ENCODE measurements around the gene FGF8.

FGF8 gene

GRCh38 chr10:101725296-101726114 lies 50.4 kb downstream of the FGF8 start:
- DNase-seq (ENCODE audit: low spot score), result no peak

- no peak for DNase-seq (ENCODE audit: low spot score)
Measured at GRCh38 chr10:101724446-101724845, 51.5 kb downstream of the FGF8 start.

GRCh38 chr10:101723176-101723575 lies 52.7 kb downstream of the FGF8 start:
- no peak for DNase-seq (ENCODE audit: low spot score)

GRCh38 chr10:101721806-101722205 lies 54.1 kb downstream of the FGF8 start:
- no peak for DNase-seq (ENCODE audit: low spot score)

DNA sequence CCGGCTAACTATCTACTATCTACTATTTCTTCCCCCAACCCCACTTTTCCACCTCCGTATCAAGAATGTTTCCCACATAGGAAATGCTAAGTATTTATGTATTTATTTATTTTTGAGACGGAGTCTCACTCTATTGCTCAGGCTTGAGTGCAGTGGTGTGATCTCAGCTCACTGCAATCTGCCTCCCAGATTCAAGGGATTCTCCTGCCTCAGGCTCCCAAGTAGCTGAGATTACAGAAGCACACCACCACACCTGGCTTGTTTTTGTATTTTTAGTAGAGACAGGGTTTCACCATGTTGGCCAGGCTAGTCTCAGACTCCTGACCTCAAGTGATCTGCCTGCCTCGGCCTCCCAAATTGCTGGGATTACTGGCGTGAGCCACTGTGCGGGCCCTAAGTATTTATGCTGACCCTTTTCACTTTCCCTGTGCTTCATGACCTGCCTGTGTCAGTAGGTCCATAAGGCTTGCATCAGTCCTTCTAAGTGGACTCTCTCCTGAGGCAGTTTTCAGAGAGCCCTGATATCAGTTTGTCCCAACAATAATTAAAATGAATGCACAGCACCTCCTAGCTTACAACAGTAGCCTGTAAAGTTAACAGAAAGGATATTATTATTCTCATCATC lies 55.2 kb downstream of the FGF8 start:
- DNase-seq (ENCODE audit: low spot score), result no peak
